ENCODE data around the gene BEND6. TPM values are rescaled to one million over a fixed set of nuclear protein-coding genes. Genes with fewer than 3 reads are reported as not detected.

Gene BEND6
- total and polyA plus RNA-seq, 2 of the 13 experiments (the other 11 are each of a cell fraction or from before 2014, with no cell fraction given) = 0.20 to 0.21 TPM

DNA sequence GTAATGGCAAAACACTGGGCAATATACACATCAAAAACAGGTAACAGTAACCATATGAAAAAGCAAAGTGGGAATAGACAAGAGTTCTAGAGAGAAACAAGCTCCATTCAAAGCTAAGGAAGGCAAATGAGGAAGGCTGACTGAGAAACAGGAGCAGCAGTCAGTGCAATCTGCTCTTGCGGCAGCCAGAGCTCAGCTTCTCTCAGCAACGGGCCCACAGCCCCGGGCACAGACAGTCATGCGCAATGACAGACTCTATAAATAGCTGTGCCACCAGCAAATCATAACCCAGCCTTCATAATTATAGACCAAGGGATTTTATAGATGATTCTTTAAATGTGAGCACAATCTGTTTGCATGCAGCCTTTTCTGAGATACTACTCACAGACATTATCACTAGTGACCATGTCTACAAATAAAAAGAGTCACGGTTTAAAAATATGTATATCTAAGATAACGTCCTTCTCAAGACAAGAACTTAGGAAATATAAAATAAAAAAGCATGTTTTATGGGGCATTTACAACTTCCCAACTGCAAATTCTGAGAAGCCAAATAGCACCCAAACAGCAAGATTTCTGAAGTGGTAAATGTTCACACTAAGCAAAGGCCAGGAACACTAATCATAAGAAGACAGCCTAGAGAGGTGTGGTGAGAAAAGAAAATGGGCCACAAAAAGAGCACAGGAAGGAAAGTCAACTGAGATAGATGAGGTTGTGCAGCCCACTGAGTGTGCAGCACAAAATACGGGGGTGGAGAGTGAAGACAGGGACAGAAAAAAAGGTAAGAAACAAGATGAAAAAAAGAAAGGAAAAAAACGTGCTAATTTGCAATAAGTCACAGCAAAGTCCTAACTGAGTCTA, 39.9 kb upstream of the BEND6 start (continued):
- TF ChIP-seq, protein P1, sequence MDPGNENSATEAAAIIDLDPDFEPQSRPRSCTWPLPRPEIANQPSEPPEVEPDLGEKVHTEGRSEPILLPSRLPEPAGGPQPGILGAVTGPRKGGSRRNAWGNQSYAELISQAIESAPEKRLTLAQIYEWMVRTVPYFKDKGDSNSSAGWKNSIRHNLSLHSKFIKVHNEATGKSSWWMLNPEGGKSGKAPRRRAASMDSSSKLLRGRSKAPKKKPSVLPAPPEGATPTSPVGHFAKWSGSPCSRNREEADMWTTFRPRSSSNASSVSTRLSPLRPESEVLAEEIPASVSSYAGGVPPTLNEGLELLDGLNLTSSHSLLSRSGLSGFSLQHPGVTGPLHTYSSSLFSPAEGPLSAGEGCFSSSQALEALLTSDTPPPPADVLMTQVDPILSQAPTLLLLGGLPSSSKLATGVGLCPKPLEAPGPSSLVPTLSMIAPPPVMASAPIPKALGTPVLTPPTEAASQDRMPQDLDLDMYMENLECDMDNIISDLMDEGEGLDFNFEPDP (CRISPR knock-in tag; conservative IDR thresholded peaks at IDR 0.05) = no peak
- no peak for TF ChIP-seq ZNF572 (CRISPR knock-in tag; IDR thresholded peaks at IDR 0.05)
- no peak for TF ChIP-seq PAWR (CRISPR knock-in tag; IDR thresholded peaks at IDR 0.05; ENCODE audit: borderline replicate concordance)
- no peak for TF ChIP-seq ATF7 (IDR thresholded peaks at IDR 0.05)
- TF ChIP-seq ATF7 (CRISPR knock-in tag; IDR thresholded peaks at IDR 0.05) = no peak
- TF ChIP-seq PHF20 (CRISPR knock-in tag; IDR thresholded peaks at IDR 0.05) = no peak
- TF ChIP-seq PCBP1 (IDR thresholded peaks at IDR 0.05; ENCODE audit: borderline replicate concordance, low read depth, low read length) = no peak
- TF ChIP-seq JUN (CRISPR knock-in tag; IDR thresholded peaks at IDR 0.05) = no peak
- TF ChIP-seq HNF4A (CRISPR knock-in tag; IDR thresholded peaks at IDR 0.05) = no peak
- TF ChIP-seq GFI1 (CRISPR knock-in tag; IDR thresholded peaks at IDR 0.05; ENCODE audit: borderline replicate concordance) = no peak
- TF ChIP-seq PREB (CRISPR knock-in tag; IDR thresholded peaks at IDR 0.05) = no peak
